GM12891 (cell line): Measurements from ENCODE around the gene CD163.
"Not testable (repeated sequence)": the region's sequence is repeated elsewhere in the genome, so short reads cannot be mapped to it uniquely, and the experiment has no call there.

Experiments used
- DNase-seq: peaks from one replicate; pipeline ENCODE4 v3.0.0; 2011; ENCODE audit warnings: low spot score; ENCODE audit not compliant: insufficient read length
- FAIRE-seq: peaks from 2 replicates; lab custom pipeline; 2011; peaks lifted over from hg19 to GRCh38; lab: Jason Lieb, UNC
- PAX5 ChIP-seq: IDR thresholded peaks from 2 replicates; pipeline ENCODE4 v1.6.1; 2011; ENCODE audit warnings: low read length, moderate library complexity, mild to moderate bottlenecking; ENCODE audit not compliant: insufficient read depth, severe bottlenecking
- POLR2A ChIP-seq: IDR thresholded peaks from 2 replicates; pipeline ENCODE4 v1.6.1; 2011; ENCODE audit warnings: low read depth, low read length, control low read depth
- POLR2AphosphoS5 ChIP-seq: IDR thresholded peaks from 2 replicates; pipeline ENCODE4 v1.6.1; 2011; ENCODE audit warnings: low read depth, low read length, control low read depth
- POU2F2 ChIP-seq: IDR thresholded peaks from 2 replicates; pipeline ENCODE4 v1.6.1; 2011; ENCODE audit warnings: low read depth, mild to moderate bottlenecking, control low read depth, low read length, moderate library complexity
- SPI1 ChIP-seq: IDR thresholded peaks from 2 replicates; pipeline ENCODE4 v1.6.1; 2011; ENCODE audit warnings: low read depth, low read length, control low read depth
- TAF1 ChIP-seq: IDR thresholded peaks from 2 replicates; pipeline ENCODE4 v1.6.1; 2011; ENCODE audit warnings: low read depth, low read length, control low read depth

CD163 gene

GRCh38 chr12:7459973-7460372 is 43.6 kb downstream of the CD163 start:
- no peak for DNase-seq
- no peak for FAIRE-seq
- no peak for TF ChIP-seq PAX5
- no peak for TF ChIP-seq POLR2A
- TF ChIP-seq POU2F2, result no peak

- no peak for FAIRE-seq
- DNase-seq, result no peak
- TF ChIP-seq PAX5, result no peak
- TF ChIP-seq POLR2AphosphoS5, result no peak
- TF ChIP-seq POU2F2, result no peak
- TF ChIP-seq TAF1, result no peak
- TF ChIP-seq POLR2A, result no peak
- TF ChIP-seq SPI1, result no peak
Measured at GRCh38 chr12:7451756-7452155, 51.8 kb downstream of the CD163 start.

- TF ChIP-seq TAF1 (no peak), POLR2AphosphoS5 (no peak), PAX5 (no peak), SPI1 (no peak), POU2F2 (no peak), POLR2A (no peak)
- DNase-seq (no peak), FAIRE-seq (no peak)
Measured at GRCh38 chr12:7450667-7451066, 52.9 kb downstream of the CD163 start.

- no peak for DNase-seq
- TF ChIP-seq POU2F2, result no peak
- no peak for TF ChIP-seq PAX5
- TF ChIP-seq POLR2A, result no peak
- no peak for TF ChIP-seq TAF1
- no peak for TF ChIP-seq POLR2AphosphoS5
- no peak for TF ChIP-seq SPI1
- FAIRE-seq, result no peak
Measured at GRCh38 chr12:7448099-7448498, 55.5 kb downstream of the CD163 start.

- no peak for FAIRE-seq
- no peak for TF ChIP-seq TAF1
- no peak for TF ChIP-seq POU2F2
- TF ChIP-seq PAX5, result no peak
- TF ChIP-seq POLR2A, result no peak
- no peak for TF ChIP-seq POLR2AphosphoS5
- TF ChIP-seq SPI1, result no peak
- DNase-seq, result no peak
Measured at GRCh38 chr12:7444537-7444936, 59.0 kb downstream of the CD163 start.

GRCh38 chr12:7444076-7444475 is 59.5 kb downstream of the CD163 start, which contains the start of gene CD163L1:
Gene CD163L1, minus strand, starts transcription at chr12:7444153. Its CDS starts 26 bp downstream, at chr12:7444127.
- no peak for FAIRE-seq
- no peak for DNase-seq
- TF ChIP-seq POLR2AphosphoS5 (no peak), TAF1 (no peak), POU2F2 (no peak), POLR2A (no peak), SPI1 (no peak), PAX5 (no peak)

- no peak for FAIRE-seq
- TF ChIP-seq POLR2A (no peak), POLR2AphosphoS5 (no peak), TAF1 (no peak), PAX5 (no peak), POU2F2 (no peak), SPI1 (no peak)
- DNase-seq, result no peak
Measured at GRCh38 chr12:7441216-7441615, 62.4 kb downstream of the CD163 start.

GRCh38 chr12:7439579-7440505 is 63.7 kb downstream of the CD163 start:
- no peak for TF ChIP-seq POLR2AphosphoS5
- TF ChIP-seq PAX5, result no peak
- TF ChIP-seq TAF1, result no peak
- no peak for TF ChIP-seq POU2F2
- no peak for TF ChIP-seq POLR2A
- TF ChIP-seq SPI1, result no peak
- no peak for DNase-seq
- FAIRE-seq, result peak; percentile 35

GRCh38 chr12:7438291-7438995 is 65.1 kb downstream of the CD163 start:
- not testable (repeated sequence) for FAIRE-seq

GRCh38 chr12:7437494-7437893 is 66.1 kb downstream of the CD163 start:
- not testable (repeated sequence) for DNase-seq, FAIRE-seq

More at GRCh38 chr12:7438291-7438995, 65.1 kb downstream of the CD163 start:
- not testable (repeated sequence) for DNase-seq
